Adrenal gland (tissue), 12 donors: ENCODE data around the gene ING5. TPM values are rescaled to one million over a fixed set of nuclear protein-coding genes. Genes with fewer than 3 reads are reported as not detected.

Experiments
- DNase-seq, 7 donors: peaks; one replicate each; pipeline ENCODE4 v3.0.0-alpha.2; 2019 to 2020
- H3K27ac ChIP-seq, 5 donors: fragments of 200-600 bp; sonication (generic) in 4 of 5; 1 replicate in 3 of 5; 2 replicates in 2 of 5; pipeline versions ENCODE4 v1.5.1 to v1.8.0; 2016 to 2020; ENCODE audit warnings: mild to moderate bottlenecking in 1 of 5
- H3K27me3 ChIP-seq: fragments of 200-600 bp; 2 replicates; pipeline ENCODE4 v1.8.0; 2021
- H3K36me3 ChIP-seq, 2 donors: fragments of 200-600 bp; replicated peaks in 1 of 2; 1 replicate in 1 of 2; 2 replicates in 1 of 2; pipeline versions ENCODE4 v1.5.1 to v1.8.0; 2018 to 2022
- H3K4me1 ChIP-seq, 2 donors: fragments of 200-600 bp; replicated peaks in 1 of 2; 1 replicate in 1 of 2; 2 replicates in 1 of 2; pipeline versions ENCODE4 v1.5.1 to v1.8.0; 2018 to 2021
- H3K4me3 ChIP-seq, 4 donors: fragments of 200-600 bp; sonication (generic) in 3 of 4; one replicate each; pipeline ENCODE4 v1.5.1; 2016 to 2018
- H3K9me3 ChIP-seq, 3 donors: fragments of 200-600 bp; sonication (generic) in 1 of 3; replicated peaks in 1 of 3; 1 replicate in 2 of 3; 2 replicates in 1 of 3; pipeline versions ENCODE4 v1.5.1 to v1.8.0; 2016 to 2021
- POLR2A ChIP-seq, 2 donors: fragments of 450-650 bp; IDR thresholded peaks; one replicate each; pipeline ENCODE4 v1.6.1; 2017; ENCODE audit warnings: antibody characterized with exemption in 2 of 2, mild to moderate bottlenecking in 2 of 2, moderate library complexity in 1 of 2
- WGBS, 4 donors: extraction: QIAGEN DNeasy Blood & Tissue Kit in 2 of 4; methylation state at CpG; one replicate each; pipeline versions ENCODE4 v1.1.5 to v1.1.7; 2013 to 2017; 5-methylcytosine and 5-hydroxymethylcytosine counted together
- intact Hi-C, 2 donors: fragments of 100-400 bp; cut with DNase I; formaldehyde crosslinking; loops; one replicate each; pipeline versions ENCODE4 v1.14.1 to v1.15.0; 2022 to 2023
- polyA plus RNA-seq, 3 donors: library from polyadenylated mRNA; stranded (reverse); fragments of 200-250 nt in 2 of 3; fragments of 350-450 nt in 1 of 3; fragmentation: Illumina TruSeq in 1 of 3; extraction: RNeasy Lipid Tissue Mini Kit (QIAGEN cat#74804) in 1 of 3; gene quantifications; one replicate each; pipeline ENCODE4 v1.2.3, GENCODE V29; 2013 to 2014
- total RNA-seq, 9 donors: library from RNA; depleted of rRNA in 4 of 9; stranded (reverse); fragments of >200 nt in 4 of 9; fragments of 120-200 nt in 1 of 9; fragmentation: NEBNext Ultra II Directional in 1 of 9; extraction: Animal tissue kit (Norgen Biotek cat#: 25700) in 1 of 9; gene quantifications; one replicate each; pipeline versions ENCODE4 v1.1.0 to v1.2.4, GENCODE V29; 2013 to 2023
- TF ChIP-seq, protein P1 (sequence below), 6 experiments: fragments of 450-650 bp in 4 of 6; fragments of 200-600 bp in 2 of 6; sonication (generic) in 1 of 6; IDR thresholded peaks; 1 replicate in 5 of 6; 2 replicates in 1 of 6; pipeline versions ENCODE4 v1.5.1 to v1.8.0; 2016 to 2021; ENCODE audit warnings: antibody characterized with exemption in 6 of 6, mild to moderate bottlenecking in 2 of 6, moderate library complexity in 1 of 6
- donor health status: healthy with polysubstance abuse.
- donor health status: Bipolar disorder and iron deficiency.
- donor health status: DM: yes; HTN: yes; CAD: no.
- donor health status: DM: no; HTN: no; CAD: no.
- donor health status: DM: no; HTN: no; CAD: no.
- donor health status: DM: yes; HTN: yes; CAD: no.

ING5 gene
- total and polyA plus RNA-seq, 12 donors, result 13.3 to 83.1 (median 31.7) TPM

DNA sequence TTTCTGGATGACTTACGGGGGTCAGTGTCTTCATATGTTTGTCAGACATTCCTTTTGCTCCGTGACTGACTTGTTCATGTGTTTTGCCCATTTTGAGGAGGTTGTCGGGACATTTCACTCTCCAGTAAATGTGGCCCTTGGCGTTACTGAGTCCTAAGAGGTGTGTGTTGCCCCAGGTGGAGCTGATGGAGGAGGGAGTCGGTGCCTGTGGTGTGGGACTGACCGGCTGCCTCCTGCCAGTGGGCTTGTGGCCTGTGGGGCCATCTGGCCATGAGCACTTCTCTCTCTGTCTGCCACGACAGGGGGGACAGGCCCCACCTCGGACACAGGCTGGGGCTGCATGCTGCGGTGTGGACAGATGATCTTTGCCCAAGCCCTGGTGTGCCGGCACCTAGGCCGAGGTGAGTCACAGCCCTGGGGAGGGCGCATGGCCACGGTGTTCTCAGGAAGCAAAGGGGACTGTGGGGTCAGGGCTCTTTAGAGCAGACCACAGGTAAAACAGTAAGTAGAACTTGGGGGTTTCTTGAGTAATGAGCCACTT lies 48.6 kb upstream of the ING5 start:
- H3K4me1 ChIP-seq, result no peaks in the 10 kb centered on the region
- H3K27me3 ChIP-seq, result no peaks in the 10 kb centered on the region
- 92 to 97% (median 94%) methylated on average over 10 to 13 of the region's 13 CpGs for WGBS, 4 donors
- H3K9me3 ChIP-seq, result no peaks in the 10 kb centered on the region
- H3K27ac ChIP-seq, result no peak overlapping the region
- TF ChIP-seq, protein P1, sequence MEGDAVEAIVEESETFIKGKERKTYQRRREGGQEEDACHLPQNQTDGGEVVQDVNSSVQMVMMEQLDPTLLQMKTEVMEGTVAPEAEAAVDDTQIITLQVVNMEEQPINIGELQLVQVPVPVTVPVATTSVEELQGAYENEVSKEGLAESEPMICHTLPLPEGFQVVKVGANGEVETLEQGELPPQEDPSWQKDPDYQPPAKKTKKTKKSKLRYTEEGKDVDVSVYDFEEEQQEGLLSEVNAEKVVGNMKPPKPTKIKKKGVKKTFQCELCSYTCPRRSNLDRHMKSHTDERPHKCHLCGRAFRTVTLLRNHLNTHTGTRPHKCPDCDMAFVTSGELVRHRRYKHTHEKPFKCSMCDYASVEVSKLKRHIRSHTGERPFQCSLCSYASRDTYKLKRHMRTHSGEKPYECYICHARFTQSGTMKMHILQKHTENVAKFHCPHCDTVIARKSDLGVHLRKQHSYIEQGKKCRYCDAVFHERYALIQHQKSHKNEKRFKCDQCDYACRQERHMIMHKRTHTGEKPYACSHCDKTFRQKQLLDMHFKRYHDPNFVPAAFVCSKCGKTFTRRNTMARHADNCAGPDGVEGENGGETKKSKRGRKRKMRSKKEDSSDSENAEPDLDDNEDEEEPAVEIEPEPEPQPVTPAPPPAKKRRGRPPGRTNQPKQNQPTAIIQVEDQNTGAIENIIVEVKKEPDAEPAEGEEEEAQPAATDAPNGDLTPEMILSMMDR (IDR thresholded peaks at IDR 0.05), result no peak
- TF ChIP-seq POLR2A (IDR thresholded peaks at IDR 0.05), result no peak
- DNase-seq, result no peak
- H3K36me3 ChIP-seq, result peaks cover 0 to 57% of the 10 kb centered on the region in 2 donors
- H3K4me3 ChIP-seq, result no peak overlapping the region
- intact Hi-C loops, result no loop called here

DNA sequence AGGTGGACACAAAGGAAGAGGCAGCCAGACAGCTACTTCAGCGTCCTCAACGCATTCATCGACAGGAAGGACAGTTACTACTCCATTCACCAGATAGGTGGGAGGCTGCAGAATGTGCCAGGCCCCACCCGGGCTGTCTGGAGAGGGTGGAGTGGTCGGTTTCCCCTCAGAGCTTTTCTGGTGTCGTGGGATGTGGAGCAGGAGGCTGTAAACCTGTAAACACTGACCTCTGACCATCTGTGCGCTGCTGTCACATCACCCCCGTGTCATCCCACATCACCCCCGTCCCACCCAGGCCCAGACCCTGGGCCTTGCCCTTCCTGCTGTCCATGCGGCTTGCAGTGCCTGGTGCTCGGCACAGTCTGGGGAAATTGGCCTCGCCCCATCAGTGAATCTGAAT lies 47.3 kb upstream of the ING5 start:
- Histone ChIP-seq H3K36me3 (peaks cover 0 to 68% of the 10 kb centered on the region in 2 donors), H3K27me3 (no peaks in the 10 kb centered on the region), H3K4me1 (no peaks in the 10 kb centered on the region), H3K4me3 (no peak overlapping the region), H3K27ac (no peak overlapping the region), H3K9me3 (no peaks in the 10 kb centered on the region)
- TF ChIP-seq, protein P1 (IDR thresholded peaks at IDR 0.05), result no peak
- no peak for TF ChIP-seq POLR2A (IDR thresholded peaks at IDR 0.05)
- 86 to 92% (median 89%) methylated on average over 9 to 12 of the region's 12 CpGs for WGBS, 4 donors
- DNase-seq, result no peak
- intact Hi-C loops, result no loop called here

DNA sequence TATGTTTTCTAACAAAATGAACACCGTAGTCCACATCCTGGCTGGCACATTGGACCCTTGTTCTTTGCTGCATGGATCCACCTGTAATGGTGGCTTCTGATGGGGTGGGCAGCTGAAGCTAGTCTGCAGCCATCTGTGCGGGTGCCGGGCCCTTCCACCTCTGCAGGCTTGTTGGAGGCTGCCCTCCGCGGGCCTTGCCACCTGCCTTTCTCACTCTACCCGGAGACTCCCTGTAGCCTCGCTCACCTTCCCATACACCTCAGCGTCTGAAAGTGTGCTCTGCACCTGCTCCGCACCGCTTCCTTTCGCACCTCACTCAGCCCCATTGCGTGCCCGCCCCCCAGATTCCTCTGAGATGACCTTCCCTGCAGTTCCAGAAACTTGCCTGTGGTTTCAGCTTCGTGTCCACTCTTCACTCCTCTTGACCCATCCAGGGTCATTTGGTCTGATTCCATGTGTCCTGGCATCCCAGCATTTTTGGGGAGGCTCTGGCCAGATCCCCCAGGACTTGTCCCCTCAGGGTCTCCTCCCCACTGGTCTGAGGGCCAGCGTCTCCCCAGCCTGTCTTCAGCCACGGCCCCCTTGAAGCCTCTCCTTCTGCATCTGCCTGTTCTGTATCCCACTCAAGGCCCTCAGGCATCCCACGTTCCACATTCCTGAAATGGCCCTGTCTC lies 46.2 kb upstream of the ING5 start:
- H3K4me1 ChIP-seq, result no peaks in the 10 kb centered on the region
- no peak overlapping the region for H3K27ac ChIP-seq
- H3K4me3 ChIP-seq, result no peak overlapping the region
- H3K36me3 ChIP-seq, result peaks cover 0 to 79% of the 10 kb centered on the region in 2 donors
- no peak for DNase-seq
- H3K27me3 ChIP-seq, result no peaks in the 10 kb centered on the region
- H3K9me3 ChIP-seq, result no peaks in the 10 kb centered on the region
- intact Hi-C loops, result no loop called here
- TF ChIP-seq POLR2A (IDR thresholded peaks at IDR 0.05), result no peak
- TF ChIP-seq, protein P1 (IDR thresholded peaks at IDR 0.05), result no peak
- WGBS, 4 donors, result 88 to 94% (median 90%) methylated on average over 17 of the region's 17 CpGs

DNA sequence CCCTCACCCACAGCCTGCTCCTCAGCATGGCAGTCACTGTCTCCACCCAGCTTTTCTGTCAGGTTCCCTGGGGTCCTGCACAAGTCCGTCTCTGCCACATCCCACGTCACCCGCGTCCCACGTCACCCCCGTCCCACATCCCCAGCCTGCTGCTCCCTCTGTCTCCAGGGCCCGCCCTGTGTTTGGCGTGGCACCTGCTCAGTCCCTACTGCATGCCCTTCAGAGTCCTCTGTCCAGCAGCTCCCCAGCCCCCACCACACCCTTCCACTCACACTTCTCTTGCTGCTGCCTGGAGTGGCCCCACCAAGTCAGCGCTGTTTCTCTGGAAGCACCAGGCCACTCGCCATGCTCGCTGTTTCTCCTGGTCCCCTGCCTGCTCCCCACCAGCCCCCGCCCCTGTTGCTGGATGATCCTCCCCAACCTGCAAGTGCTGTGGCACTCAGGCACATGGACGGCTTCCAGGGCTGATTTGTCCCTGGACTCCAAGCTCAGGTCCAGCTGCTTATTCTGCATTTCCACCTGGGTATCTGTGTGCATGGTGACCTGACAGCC lies 45.6 kb upstream of the ING5 start:
- DNase-seq, result no peak
- intact Hi-C loops, result no loop called here
- H3K4me3 ChIP-seq, result no peak overlapping the region
- H3K27me3 ChIP-seq, result no peaks in the 10 kb centered on the region
- 92 to 97% (median 95%) methylated on average over 11 to 13 of the region's 13 CpGs for WGBS, 4 donors
- peaks cover 0 to 80% of the 10 kb centered on the region in 2 donors for H3K36me3 ChIP-seq
- H3K27ac ChIP-seq, result no peak overlapping the region
- H3K9me3 ChIP-seq, result no peaks in the 10 kb centered on the region
- TF ChIP-seq, protein P1 (IDR thresholded peaks at IDR 0.05), result no peak
- TF ChIP-seq POLR2A (IDR thresholded peaks at IDR 0.05), result no peak
- no peaks in the 10 kb centered on the region for H3K4me1 ChIP-seq
